Measurements from ENCODE around the gene ZNF41.

The ZNF41 gene

DNA sequence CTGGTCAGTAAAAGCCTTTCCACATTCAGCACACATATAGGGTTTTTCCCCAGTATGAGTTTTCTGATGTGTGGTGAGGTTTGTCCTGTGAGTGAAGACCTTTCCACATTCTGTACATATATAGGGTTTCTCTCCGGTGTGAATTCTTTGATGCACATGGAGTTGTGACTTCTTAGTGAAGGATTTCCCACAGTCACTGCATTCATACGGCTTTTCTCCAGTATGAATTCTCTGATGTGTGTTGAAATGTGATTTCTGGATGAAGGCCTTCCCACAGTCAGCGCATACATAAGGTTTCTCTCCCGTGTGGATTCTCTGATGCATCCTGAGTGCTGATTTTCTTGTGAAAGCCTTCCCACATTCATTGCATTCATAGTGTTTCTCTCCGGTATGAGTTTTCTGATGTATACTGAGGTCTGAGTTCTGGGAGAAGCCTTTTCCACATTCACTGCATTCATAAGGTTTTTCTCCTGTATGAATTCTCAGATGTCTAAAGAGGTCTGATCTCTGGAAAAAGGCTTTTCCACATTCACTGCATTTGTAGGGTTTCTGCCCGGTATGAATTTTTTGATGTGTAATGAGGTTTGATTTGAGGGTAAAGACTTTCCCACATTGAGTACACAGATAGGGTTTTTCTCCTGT is 34.7 kb downstream of the ZNF41 start:
- H3K36me3 ChIP-seq: peaks cover 41 to 61% (median 49%) of the 10 kb centered on the region in 3 donors
- H3K27me3 ChIP-seq: no peaks in the 10 kb centered on the region
- H3K27ac ChIP-seq: no peak overlapping the region
- DNase-seq: no peak
- no peak overlapping the region for H3K4me3 ChIP-seq
- no peaks in the 10 kb centered on the region for H3K4me1 ChIP-seq
- H3K9me3 ChIP-seq: peaks cover 0 to 55% (median 37%) of the 10 kb centered on the region in 3 donors
- TF ChIP-seq, protein P1, sequence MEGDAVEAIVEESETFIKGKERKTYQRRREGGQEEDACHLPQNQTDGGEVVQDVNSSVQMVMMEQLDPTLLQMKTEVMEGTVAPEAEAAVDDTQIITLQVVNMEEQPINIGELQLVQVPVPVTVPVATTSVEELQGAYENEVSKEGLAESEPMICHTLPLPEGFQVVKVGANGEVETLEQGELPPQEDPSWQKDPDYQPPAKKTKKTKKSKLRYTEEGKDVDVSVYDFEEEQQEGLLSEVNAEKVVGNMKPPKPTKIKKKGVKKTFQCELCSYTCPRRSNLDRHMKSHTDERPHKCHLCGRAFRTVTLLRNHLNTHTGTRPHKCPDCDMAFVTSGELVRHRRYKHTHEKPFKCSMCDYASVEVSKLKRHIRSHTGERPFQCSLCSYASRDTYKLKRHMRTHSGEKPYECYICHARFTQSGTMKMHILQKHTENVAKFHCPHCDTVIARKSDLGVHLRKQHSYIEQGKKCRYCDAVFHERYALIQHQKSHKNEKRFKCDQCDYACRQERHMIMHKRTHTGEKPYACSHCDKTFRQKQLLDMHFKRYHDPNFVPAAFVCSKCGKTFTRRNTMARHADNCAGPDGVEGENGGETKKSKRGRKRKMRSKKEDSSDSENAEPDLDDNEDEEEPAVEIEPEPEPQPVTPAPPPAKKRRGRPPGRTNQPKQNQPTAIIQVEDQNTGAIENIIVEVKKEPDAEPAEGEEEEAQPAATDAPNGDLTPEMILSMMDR (IDR thresholded peaks at IDR 0.05): no peak
- intact Hi-C loops (cut with DNase I; ENCODE audit: low total_unique reads): no loop called here

DNA sequence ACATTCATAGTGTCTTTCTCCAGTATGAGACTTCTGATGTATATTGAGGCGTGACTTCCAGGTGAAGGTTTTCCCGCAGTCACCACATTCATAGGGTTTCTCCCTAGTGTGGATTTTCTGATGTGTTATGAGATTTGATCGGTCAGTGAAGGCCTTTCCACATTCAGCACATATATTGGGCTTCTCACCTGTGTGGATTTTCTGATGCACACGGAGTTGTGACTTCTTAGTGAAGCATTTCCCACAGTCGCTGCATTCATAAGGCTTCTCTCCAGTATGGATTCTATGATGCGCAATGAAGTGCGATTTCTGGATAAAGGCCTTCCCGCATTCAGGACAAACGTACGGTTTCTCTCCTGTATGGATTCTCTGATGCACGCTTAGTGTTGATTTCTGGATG is 35.4 kb downstream of the ZNF41 start:
- Histone ChIP-seq H3K9me3 (peaks cover 0 to 55% (median 37%) of the 10 kb centered on the region in 3 donors), H3K27ac (no peak overlapping the region), H3K4me1 (no peaks in the 10 kb centered on the region), H3K27me3 (no peaks in the 10 kb centered on the region), H3K36me3 (peaks cover 34 to 55% (median 43%) of the 10 kb centered on the region in 3 donors), H3K4me3 (no peak overlapping the region)
- TF ChIP-seq, protein P1 (IDR thresholded peaks at IDR 0.05): no peak
- DNase-seq: no peak
- intact Hi-C loops (cut with DNase I; ENCODE audit: low total_unique reads): no loop called here

DNA sequence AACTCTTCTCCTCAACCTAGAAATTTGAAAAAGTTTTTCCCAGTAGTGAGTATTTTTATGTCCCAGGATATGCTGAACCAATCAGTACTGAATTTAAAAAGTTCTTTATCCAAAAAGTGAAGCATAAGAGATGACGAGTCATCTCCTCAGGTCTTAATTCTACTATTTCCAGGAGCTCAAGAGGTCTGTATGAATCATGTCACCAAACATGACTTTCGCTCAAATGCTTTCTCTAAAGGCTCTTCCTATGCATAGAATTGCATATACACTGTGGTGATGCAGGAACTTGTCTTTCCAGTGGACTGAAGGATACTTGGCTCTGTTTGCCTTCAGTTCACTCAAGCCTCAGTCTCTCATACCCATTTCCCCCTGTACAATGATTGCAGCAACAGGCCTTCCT is 36.1 kb downstream of the ZNF41 start:
- Histone ChIP-seq H3K4me1 (no peaks in the 10 kb centered on the region), H3K27ac (no peak overlapping the region), H3K27me3 (no peaks in the 10 kb centered on the region), H3K9me3 (peaks cover 0 to 56% (median 37%) of the 10 kb centered on the region in 3 donors), H3K4me3 (no peak overlapping the region), H3K36me3 (peaks cover 28 to 49% (median 36%) of the 10 kb centered on the region in 3 donors)
- DNase-seq: no peak
- intact Hi-C loops (cut with DNase I; ENCODE audit: low total_unique reads): no loop called here
- TF ChIP-seq, protein P1 (IDR thresholded peaks at IDR 0.05): no peak

DNA sequence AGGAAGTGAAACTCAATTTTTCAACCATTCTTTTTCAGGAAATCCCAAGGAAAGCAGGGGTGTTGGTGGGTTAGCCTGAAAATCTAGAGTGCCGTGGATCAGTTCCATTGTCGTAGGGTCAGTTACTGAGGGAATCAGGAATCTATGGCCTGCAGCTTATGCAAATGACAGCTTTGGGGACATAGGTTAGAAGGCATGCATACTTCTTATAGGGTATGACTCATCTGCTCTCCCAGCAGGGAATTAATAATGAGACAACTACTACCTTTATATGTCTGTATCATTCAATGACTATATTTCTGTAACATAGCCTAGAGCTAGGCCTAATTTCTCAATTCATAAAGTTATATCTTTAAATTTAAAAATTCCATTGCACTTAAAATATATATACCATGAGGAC is 36.6 kb downstream of the ZNF41 start:
- Histone ChIP-seq H3K27ac (no peak overlapping the region), H3K4me1 (no peaks in the 10 kb centered on the region), H3K9me3 (peaks cover 0 to 58% (median 42%) of the 10 kb centered on the region in 3 donors), H3K4me3 (no peak overlapping the region), H3K36me3 (peaks cover 23 to 46% (median 32%) of the 10 kb centered on the region in 3 donors), H3K27me3 (no peaks in the 10 kb centered on the region)
- DNase-seq: no peak
- intact Hi-C loops (cut with DNase I; ENCODE audit: low total_unique reads): no loop called here
- TF ChIP-seq, protein P1 (IDR thresholded peaks at IDR 0.05): no peak

DNA sequence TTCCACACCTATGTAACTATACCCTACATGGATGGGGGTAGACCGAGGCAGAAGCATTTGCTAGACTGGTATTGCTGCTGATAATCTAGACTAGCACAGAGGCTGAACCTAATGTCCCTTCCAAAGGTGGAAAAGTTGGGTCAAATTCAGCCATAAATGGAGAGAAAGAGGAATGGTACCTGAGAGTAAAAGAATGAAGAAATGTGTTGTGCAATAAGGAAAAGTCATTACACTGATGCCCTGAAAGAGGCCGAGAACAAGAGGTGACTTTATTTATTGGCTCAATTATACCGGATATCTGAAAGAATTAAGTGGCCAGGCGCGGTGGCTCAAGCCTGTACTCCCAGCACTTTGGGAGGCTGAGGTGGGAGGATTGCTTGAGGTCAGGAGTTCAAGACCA is 52.1 kb downstream of the ZNF41 start:
- no peaks in the 10 kb centered on the region for H3K36me3 ChIP-seq
- no peaks in the 10 kb centered on the region for H3K27me3 ChIP-seq
- TF ChIP-seq, protein P1 (IDR thresholded peaks at IDR 0.05): no peak
- H3K4me3 ChIP-seq: no peak overlapping the region
- intact Hi-C loops (cut with DNase I; ENCODE audit: low total_unique reads): no loop called here
- no peaks in the 10 kb centered on the region for H3K4me1 ChIP-seq
- no peak for DNase-seq
- no peak overlapping the region for H3K27ac ChIP-seq
- peaks cover 0 to 5% (median 0%) of the 10 kb centered on the region in 3 donors for H3K9me3 ChIP-seq
